Endothelial cell (in vitro differentiated cells): ENCODE data around the gene STX4. TPM values are rescaled to one million over a fixed set of nuclear protein-coding genes. Genes with fewer than 3 reads are reported as not detected.

Experiments used
- DNase-seq: peaks from one replicate; pipeline ENCODE4 v3.0.0; 2021; ENCODE audit warnings: low spot score
- H3K27ac Mint-ChIP-seq: one replicate; pipeline ENCODE4 v1.8.0; 2021; ENCODE audit warnings: mixed read lengths, inconsistent platforms; ENCODE audit not compliant: unreplicated experiment
- H3K27me3 Mint-ChIP-seq: one replicate; pipeline ENCODE4 v1.8.0; 2021; ENCODE audit warnings: mild to moderate bottlenecking, moderate library complexity, mixed read lengths, inconsistent platforms; ENCODE audit not compliant: unreplicated experiment
- H3K36me3 Mint-ChIP-seq: one replicate; pipeline ENCODE4 v1.8.0; 2021; ENCODE audit warnings: mild to moderate bottlenecking, low read depth, mixed read lengths, inconsistent platforms; ENCODE audit not compliant: unreplicated experiment
- H3K4me1 Mint-ChIP-seq: one replicate; pipeline ENCODE4 v1.8.0; 2021; ENCODE audit warnings: mild to moderate bottlenecking, mixed read lengths, inconsistent platforms; ENCODE audit not compliant: unreplicated experiment
- H3K4me3 Mint-ChIP-seq: one replicate; pipeline ENCODE4 v1.8.0; 2021; ENCODE audit warnings: mild to moderate bottlenecking, mixed read lengths, inconsistent platforms; ENCODE audit not compliant: unreplicated experiment
- H3K9me3 Mint-ChIP-seq: one replicate; pipeline ENCODE4 v1.8.0; 2021; ENCODE audit warnings: mixed read lengths, inconsistent platforms; ENCODE audit not compliant: unreplicated experiment
- CTCF ChIP-seq: fragments of 200-600 bp; sonication (generic); IDR thresholded peaks from one replicate; pipeline ENCODE4 v1.5.0; 2021; ENCODE audit warnings: antibody characterized with exemption; ENCODE audit not compliant: unreplicated experiment
- total RNA-seq: library from RNA; stranded (reverse); fragmentation: NEBNext Ultra II Directional; extraction: Animal tissue kit (Norgen Biotek cat#: 25700); gene quantifications from one replicate; pipeline ENCODE4 v1.2.1, GENCODE V29; 2021; ENCODE audit not compliant: unreplicated experiment

The STX4 gene
- total RNA-seq, 1 donor from 2014 or later: 74.2 TPM

- TF ChIP-seq CTCF: no peak
- H3K9me3 Mint-ChIP-seq: no peaks in the 10 kb centered on the region
- no peak overlapping the region for H3K27ac Mint-ChIP-seq
- H3K27me3 Mint-ChIP-seq: peaks cover 6% of the 10 kb centered on the region
- no peak overlapping the region for H3K4me3 Mint-ChIP-seq
- H3K36me3 Mint-ChIP-seq: peaks cover 3% of the 10 kb centered on the region
- DNase-seq: no peak
- H3K4me1 Mint-ChIP-seq: peaks cover 3% of the 10 kb centered on the region
These were observed 41.0 kb upstream of the STX4 start for GRCh38 chr16:30992276-30992780.

- no peak overlapping the region for H3K4me3 Mint-ChIP-seq
- peaks cover 3% of the 10 kb centered on the region for H3K36me3 Mint-ChIP-seq
- H3K27ac Mint-ChIP-seq: peak overlapping the region; percentile 63
- no peaks in the 10 kb centered on the region for H3K9me3 Mint-ChIP-seq
- no peak for TF ChIP-seq CTCF
- peaks cover 8% of the 10 kb centered on the region for H3K27me3 Mint-ChIP-seq
- H3K4me1 Mint-ChIP-seq: peaks cover 3% of the 10 kb centered on the region
- no peak for DNase-seq
These were observed 40.2 kb upstream of the STX4 start for GRCh38 chr16:30992931-30993816.

GRCh38 chr16:30995927-30996323 is 37.4 kb upstream of the STX4 start:
- H3K9me3 Mint-ChIP-seq: no peaks in the 10 kb centered on the region
- H3K36me3 Mint-ChIP-seq: peaks cover 3% of the 10 kb centered on the region
- H3K4me1 Mint-ChIP-seq: peaks cover 3% of the 10 kb centered on the region
- no peak for TF ChIP-seq CTCF
- H3K27ac Mint-ChIP-seq: no peak overlapping the region
- no peak for DNase-seq
- H3K27me3 Mint-ChIP-seq: peaks cover 10% of the 10 kb centered on the region
- peak overlapping the region; percentile 53 for H3K4me3 Mint-ChIP-seq

- no peaks in the 10 kb centered on the region for H3K9me3 Mint-ChIP-seq
These were observed 36.9 kb upstream of the STX4 start for GRCh38 chr16:30996324-30996984.

More at GRCh38 chr16:30996324-30996984, 36.9 kb upstream of the STX4 start:
- no peak for DNase-seq
- peaks cover 3% of the 10 kb centered on the region for H3K4me1 Mint-ChIP-seq
- H3K27me3 Mint-ChIP-seq: peaks cover 10% of the 10 kb centered on the region
- H3K27ac Mint-ChIP-seq: no peak overlapping the region
- no peak for TF ChIP-seq CTCF
- H3K36me3 Mint-ChIP-seq: peaks cover 3% of the 10 kb centered on the region
- H3K4me3 Mint-ChIP-seq: peak overlapping the region; percentile 76
